Prostate gland (tissue), 2 donors: ENCODE measurements around the gene ZC3H13. TPM values are rescaled to one million over a fixed set of nuclear protein-coding genes. Genes with fewer than 3 reads are reported as not detected.

Experiments
- DNase-seq: peaks from one replicate; pipeline ENCODE4 v3.0.0-alpha.2; 2019; ENCODE audit warnings: low spot score
- H3K27ac ChIP-seq, 2 donors: fragments of 200-600 bp; sonication (generic); 2 replicates each; pipeline ENCODE4 v1.5.1; 2017 to 2019
- H3K27me3 ChIP-seq: fragments of 200-600 bp; sonication (generic); replicated peaks from 2 replicates; pipeline ENCODE4 v1.5.1; 2019; ENCODE audit not compliant: insufficient read depth
- H3K36me3 ChIP-seq, 2 donors: fragments of 200-600 bp; sonication (generic); 1 replicate in 1 of 2; 2 replicates in 1 of 2; pipeline versions ENCODE4 v1.5.1 to v1.8.1; 2017 to 2019
- H3K4me1 ChIP-seq: fragments of 200-600 bp; sonication (generic); replicated peaks from 2 replicates; pipeline ENCODE4 v1.5.1; 2019
- H3K4me3 ChIP-seq, 2 donors: fragments of 200-600 bp; sonication (generic); 2 replicates each; pipeline ENCODE4 v1.5.1; 2017 to 2019
- H3K9me3 ChIP-seq: fragments of 200-600 bp; sonication (generic); 2 replicates; pipeline ENCODE4 v1.5.1; 2017
- POLR2A ChIP-seq: fragments of 450-650 bp; IDR thresholded peaks from one replicate; pipeline ENCODE4 v1.6.1; 2016; ENCODE audit warnings: antibody characterized with exemption, mild to moderate bottlenecking
- POLR2AphosphoS5 ChIP-seq: sonication (generic); formaldehyde crosslinking; IDR thresholded peaks from one replicate; pipeline ENCODE4 v1.6.1; 2017; ENCODE audit warnings: antibody characterized with exemption
- WGBS: methylation state at CpG from one replicate; pipeline ENCODE4 v1.1.5; 2018; 5-methylcytosine and 5-hydroxymethylcytosine counted together
- intact Hi-C: fragments of 100-400 bp; cut with DNase I; formaldehyde crosslinking; loops from one replicate; pipeline ENCODE4 v1.14.2; 2022
- total RNA-seq, 2 donors: library from RNA; depleted of rRNA; stranded (reverse); fragments of >200 nt; gene quantifications; one replicate each; pipeline ENCODE4 v1.1.0, GENCODE V29; 2016
- TF ChIP-seq, protein P1 (sequence below), 4 experiments: fragments of 200-600 bp in 2 of 4; fragments of 450-650 bp in 2 of 4; sonication (generic) in 2 of 4; IDR thresholded peaks; 1 replicate in 3 of 4; 2 replicates in 1 of 4; pipeline ENCODE4 v1.5.1; 2016 to 2019; ENCODE audit warnings: antibody characterized with exemption in 4 of 4, mild to moderate bottlenecking in 2 of 4, moderate library complexity in 2 of 4

Gene ZC3H13
- total RNA-seq, 2 donors from 2014 or later = 24.4 to 26.9 TPM

- TF ChIP-seq, protein P1, sequence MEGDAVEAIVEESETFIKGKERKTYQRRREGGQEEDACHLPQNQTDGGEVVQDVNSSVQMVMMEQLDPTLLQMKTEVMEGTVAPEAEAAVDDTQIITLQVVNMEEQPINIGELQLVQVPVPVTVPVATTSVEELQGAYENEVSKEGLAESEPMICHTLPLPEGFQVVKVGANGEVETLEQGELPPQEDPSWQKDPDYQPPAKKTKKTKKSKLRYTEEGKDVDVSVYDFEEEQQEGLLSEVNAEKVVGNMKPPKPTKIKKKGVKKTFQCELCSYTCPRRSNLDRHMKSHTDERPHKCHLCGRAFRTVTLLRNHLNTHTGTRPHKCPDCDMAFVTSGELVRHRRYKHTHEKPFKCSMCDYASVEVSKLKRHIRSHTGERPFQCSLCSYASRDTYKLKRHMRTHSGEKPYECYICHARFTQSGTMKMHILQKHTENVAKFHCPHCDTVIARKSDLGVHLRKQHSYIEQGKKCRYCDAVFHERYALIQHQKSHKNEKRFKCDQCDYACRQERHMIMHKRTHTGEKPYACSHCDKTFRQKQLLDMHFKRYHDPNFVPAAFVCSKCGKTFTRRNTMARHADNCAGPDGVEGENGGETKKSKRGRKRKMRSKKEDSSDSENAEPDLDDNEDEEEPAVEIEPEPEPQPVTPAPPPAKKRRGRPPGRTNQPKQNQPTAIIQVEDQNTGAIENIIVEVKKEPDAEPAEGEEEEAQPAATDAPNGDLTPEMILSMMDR (IDR thresholded peaks at IDR 0.05) = no peak
- TF ChIP-seq POLR2AphosphoS5 (no peak), POLR2A (no peak)
- Histone ChIP-seq H3K9me3 (no peaks in the 10 kb centered on the region), H3K36me3 (no peaks in the 10 kb centered on the region), H3K27ac (no peak overlapping the region), H3K4me1 (no peaks in the 10 kb centered on the region), H3K4me3 (no peak overlapping the region), H3K27me3 (no peaks in the 10 kb centered on the region)
- DNase-seq = no peak
- intact Hi-C loops = no loop called here
- 83% methylated on average over 2 of the region's 2 CpGs for WGBS
Observed at GRCh38 chr13:46079770-46080169, 27.2 kb upstream of the ZC3H13 start.

DNA sequence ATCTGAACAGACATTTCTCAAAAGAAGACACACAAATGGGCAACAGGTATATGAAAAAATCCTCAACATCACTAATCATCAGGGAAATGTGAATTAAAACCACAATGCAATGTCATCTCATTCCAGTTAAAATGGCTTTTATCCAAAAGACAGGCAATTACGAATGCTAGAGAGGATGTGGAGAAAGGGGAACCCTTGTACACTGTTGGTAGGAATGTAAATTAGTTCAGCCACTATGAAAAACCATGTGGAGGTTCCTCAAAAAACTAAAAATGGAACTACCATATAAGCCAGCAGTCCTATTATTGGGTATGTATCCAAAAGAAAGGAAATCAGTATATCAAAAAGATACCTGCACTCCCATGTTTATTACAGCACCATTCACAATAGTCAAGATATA is 24.7 kb upstream of the ZC3H13 start:
- WGBS = 75% methylated on average over 1 of the region's 1 CpG

GRCh38 chr13:46076827-46077226 is 24.3 kb upstream of the ZC3H13 start:
- no peak overlapping the region for H3K27ac ChIP-seq
- no peak for DNase-seq
- WGBS = 75% methylated on average over 3 of the region's 3 CpGs
- intact Hi-C loops = no loop called here
- TF ChIP-seq POLR2AphosphoS5 = no peak
- H3K4me3 ChIP-seq = no peak overlapping the region
- no peaks in the 10 kb centered on the region for H3K27me3 ChIP-seq
- H3K36me3 ChIP-seq = no peaks in the 10 kb centered on the region
- H3K9me3 ChIP-seq = no peaks in the 10 kb centered on the region
- H3K4me1 ChIP-seq = no peaks in the 10 kb centered on the region

More for the DNA sequence above, 24.7 kb upstream of the ZC3H13 start:
- no peaks in the 10 kb centered on the region for H3K9me3 ChIP-seq
- no peaks in the 10 kb centered on the region for H3K27me3 ChIP-seq
- no peak overlapping the region for H3K4me3 ChIP-seq
- DNase-seq = no peak
- TF ChIP-seq POLR2A = no peak
- TF ChIP-seq, protein P1 (IDR thresholded peaks at IDR 0.05) = no peak
- no peak for TF ChIP-seq POLR2AphosphoS5
- no peaks in the 10 kb centered on the region for H3K4me1 ChIP-seq
- no peak overlapping the region for H3K27ac ChIP-seq
- H3K36me3 ChIP-seq = no peaks in the 10 kb centered on the region
- intact Hi-C loops = no loop called here

DNA sequence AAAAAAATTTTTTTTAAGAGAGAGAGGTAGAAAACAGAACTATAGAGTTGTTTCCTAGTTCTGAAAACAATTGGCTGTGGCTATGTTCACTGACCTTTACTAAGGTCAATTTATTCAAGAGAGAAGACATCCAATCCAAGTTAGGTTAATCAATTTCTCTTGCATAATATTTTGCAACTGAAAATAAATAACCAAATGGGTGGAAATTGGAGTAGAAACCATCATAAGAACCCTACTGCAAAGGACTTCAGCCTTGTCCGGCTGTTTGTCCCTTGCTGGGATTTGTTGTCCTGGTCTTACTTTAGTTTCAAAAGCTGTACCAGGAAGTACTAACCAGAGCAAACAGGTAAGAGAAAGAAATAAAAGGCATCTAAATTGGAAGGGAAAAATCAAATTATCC is 23.3 kb upstream of the ZC3H13 start:
- no peak for DNase-seq
- WGBS = 97% methylated on average over 1 of the region's 1 CpG
- intact Hi-C loops = no loop called here
- TF ChIP-seq, protein P1 (IDR thresholded peaks at IDR 0.05) = no peak
- TF ChIP-seq POLR2A (no peak), POLR2AphosphoS5 (no peak)
- Histone ChIP-seq H3K27ac (no peak overlapping the region), H3K4me3 (no peak overlapping the region), H3K4me1 (no peaks in the 10 kb centered on the region), H3K36me3 (no peaks in the 10 kb centered on the region), H3K9me3 (no peaks in the 10 kb centered on the region), H3K27me3 (no peaks in the 10 kb centered on the region)

GRCh38 chr13:46071590-46072249 is 19.2 kb upstream of the ZC3H13 start:
- H3K27ac ChIP-seq = no peak overlapping the region
- H3K27me3 ChIP-seq = no peaks in the 10 kb centered on the region
- H3K36me3 ChIP-seq = no peaks in the 10 kb centered on the region
- TF ChIP-seq, protein P1 (IDR thresholded peaks at IDR 0.05) = no peak
- TF ChIP-seq POLR2A (no peak), POLR2AphosphoS5 (no peak)
- DNase-seq = no peak
- H3K4me1 ChIP-seq = no peaks in the 10 kb centered on the region
- intact Hi-C loops = no loop called here
- H3K9me3 ChIP-seq = no peaks in the 10 kb centered on the region
- H3K4me3 ChIP-seq = no peak overlapping the region
- WGBS = 80% methylated on average over 5 of the region's 5 CpGs
